HCT116 (cell line): ENCODE results near the gene ST3GAL6. TPM values are rescaled to one million over a fixed set of nuclear protein-coding genes. Genes with fewer than 3 reads are reported as not detected.

ENCODE experiments used
- ATAC-seq: fragments of 200-7000 bp; cut with Tn5 transposase; 2 replicates; pipeline ENCODE4 v1.9.1; 2020; ENCODE audit warnings: mild to moderate bottlenecking, moderate library complexity
- BruUV-seq: library from RNA; stranded (reverse); fragments of 400-500 nt; replicated peaks from 2 replicates; lab custom pipeline; 2021; lab: Mats Ljungman, UMichigan
- CTCF ChIA-PET: fragments of 300-600 bp; sonication (Branson Sonifier 250); formaldehyde crosslinking; loops from one replicate; lab custom pipeline; 2021; ENCODE audit warnings: antibody characterized with exemption; lab: Charles Lee
- POLR2A ChIA-PET: fragments of 300-600, 350-600 bp; sonication (Branson Sonifier 250); formaldehyde crosslinking; loops from one replicate; lab custom pipeline; 2021; ENCODE audit warnings: antibody characterized with exemption; lab: Charles Lee
- RAD21 ChIA-PET, 2 experiments: fragments of 300-600 bp; sonication (Branson Sonifier 250); formaldehyde crosslinking; loops; one replicate each; lab custom pipeline; 2023; ENCODE audit warnings: low total read pairs in 2 of 2; ENCODE audit not compliant: uncharacterized antibody in 2 of 2, unreplicated experiment in 2 of 2, low non-redundant PET in 1 of 2; lab: Charles Lee
- DNase-seq: peaks from one replicate; pipeline ENCODE4 v3.0.0-alpha.2; 2010; ENCODE audit warnings: low read depth, low spot score
- H2AFZ ChIP-seq: fragments of 200-600 bp; shearing (Covaris generic), sonication (generic); 2 replicates; pipeline ENCODE4 v1.6.1; 2017; ENCODE audit warnings: low read depth, mixed run types, mixed read lengths, antibody characterized with exemption, low read length; ENCODE audit not compliant: poor library complexity, severe bottlenecking
- H3K27ac ChIP-seq: 2 replicates; pipeline ENCODE4 v1.5.1; 2012; ENCODE audit warnings: low read depth, low read length
- H3K27me3 ChIP-seq: fragments of 200-600 bp; sonication (generic); 2 replicates; pipeline ENCODE4 v1.6.1; 2016; ENCODE audit warnings: mixed run types, low read length, mixed read lengths; ENCODE audit not compliant: insufficient read depth
- H3K36me3 ChIP-seq, 2 experiments: fragments of 200-500 bp in 1 of 2; fragments of 200-600 bp in 1 of 2; sonication (Bioruptor generic) in 1 of 2; sonication (generic) in 1 of 2; 2 replicates each; pipeline versions ENCODE4 v1.5.1 to v1.6.1; 2014 to 2016; ENCODE audit warnings: low read length in 2 of 2, inconsistent platforms in 1 of 2, mixed read lengths in 1 of 2, mixed run types in 1 of 2; ENCODE audit not compliant: insufficient read depth in 2 of 2, control insufficient read depth in 1 of 2
- H3K4me1 ChIP-seq, 2 experiments: fragments of 200-600 bp in 1 of 2; sonication (generic) in 1 of 2; 2 replicates each; pipeline versions ENCODE4 v1.5.1 to v1.6.1; 2012 to 2017; ENCODE audit warnings: low read length in 2 of 2, inconsistent platforms in 1 of 2, mild to moderate bottlenecking in 1 of 2, mixed read lengths in 1 of 2, mixed run types in 1 of 2, moderate library complexity in 1 of 2; ENCODE audit not compliant: insufficient read depth in 2 of 2, control insufficient read depth in 1 of 2
- H3K4me2 ChIP-seq: fragments of 200-600 bp; sonication (generic); 2 replicates; pipeline ENCODE4 v1.6.1; 2017; ENCODE audit warnings: mixed run types, low read length, mixed read lengths
- H3K4me3 ChIP-seq, 2 experiments: fragments of 200-600 bp in 1 of 2; sonication (generic) in 1 of 2; replicated peaks in 1 of 2; 2 replicates each; pipeline ENCODE4 v1.5.1; 2011 to 2016; ENCODE audit warnings: low read length in 2 of 2, control low read depth in 1 of 2, low read depth in 1 of 2, mild to moderate bottlenecking in 1 of 2, mixed read lengths in 1 of 2, mixed run types in 1 of 2
- H3K79me2 ChIP-seq: fragments of 200-600 bp; sonication (generic); 2 replicates; pipeline ENCODE4 v1.6.1; 2017; ENCODE audit warnings: mild to moderate bottlenecking, mixed run types, low read length, moderate library complexity, mixed read lengths; ENCODE audit not compliant: insufficient read depth
- H3K9ac ChIP-seq: fragments of 200-600 bp; sonication (generic); 2 replicates; pipeline ENCODE4 v1.6.1; 2016; ENCODE audit warnings: low read length, mixed read lengths
- H3K9me2 ChIP-seq: fragments of 200-600 bp; sonication (generic), shearing (Covaris generic); 2 replicates; pipeline ENCODE4 v1.6.1; 2017; ENCODE audit warnings: mixed run types, mild to moderate bottlenecking, moderate library complexity; ENCODE audit not compliant: insufficient read depth
- H3K9me3 ChIP-seq, 2 experiments: fragments of 200-500 bp in 1 of 2; fragments of 200-600 bp in 1 of 2; sonication (Bioruptor generic) in 1 of 2; sonication (generic) in 1 of 2; 2 replicates each; pipeline ENCODE4 v1.6.1; 2014 to 2017; ENCODE audit warnings: low read length in 2 of 2, mixed read lengths in 2 of 2, inconsistent platforms in 1 of 2, low read depth in 1 of 2, mild to moderate bottlenecking in 1 of 2, mixed run types in 1 of 2, moderate library complexity in 1 of 2; ENCODE audit not compliant: control insufficient read depth in 1 of 2, insufficient read depth in 1 of 2
- H4K20me1 ChIP-seq: fragments of 200-600 bp; sonication (generic), shearing (Covaris generic); 2 replicates; pipeline ENCODE4 v1.6.1; 2017; ENCODE audit warnings: mixed run types, mild to moderate bottlenecking, moderate library complexity; ENCODE audit not compliant: insufficient read depth
- CBX3 ChIP-seq: IDR thresholded peaks from 2 replicates; pipeline ENCODE4 v1.6.1; 2012; ENCODE audit warnings: low read depth
- CEBPB ChIP-seq: IDR thresholded peaks from 2 replicates; pipeline ENCODE4 v1.6.1; 2012; ENCODE audit warnings: low read depth
- EGR1 ChIP-seq: IDR thresholded peaks from 2 replicates; pipeline ENCODE4 v1.6.1; 2012; ENCODE audit warnings: low read depth
- ELF1 ChIP-seq: IDR thresholded peaks from 2 replicates; pipeline ENCODE4 v1.6.1; 2012; ENCODE audit warnings: low read depth, borderline replicate concordance
- EZH2 ChIP-seq: fragments of 200-600 bp; sonication (generic); IDR thresholded peaks from 2 replicates; pipeline ENCODE4 v1.6.1; 2017; ENCODE audit warnings: antibody characterized with exemption, mixed run types
- EZH2phosphoT487 ChIP-seq: fragments of 200-600 bp; IDR thresholded peaks from 2 replicates; pipeline ENCODE4 v1.6.1; 2018; ENCODE audit warnings: antibody characterized with exemption, borderline replicate concordance
- FOSL1 ChIP-seq: IDR thresholded peaks from 2 replicates; pipeline ENCODE4 v1.6.1; 2012; ENCODE audit warnings: low read depth
- JUND ChIP-seq: IDR thresholded peaks from 2 replicates; pipeline ENCODE4 v1.6.1; 2012
- POLR2A ChIP-seq: IDR thresholded peaks from 2 replicates; pipeline ENCODE4 v1.7.0; 2011; ENCODE audit warnings: borderline replicate concordance; ENCODE audit not compliant: insufficient read depth, insufficient read length; ENCODE audit errors: extremely low read depth
- RAD21 ChIP-seq: IDR thresholded peaks from 2 replicates; pipeline ENCODE4 v1.6.1; 2012; ENCODE audit warnings: low read depth, mild to moderate bottlenecking
- SP1 ChIP-seq: IDR thresholded peaks from 2 replicates; pipeline ENCODE4 v1.6.1; 2012; ENCODE audit warnings: low read depth
- SRF ChIP-seq: IDR thresholded peaks from 2 replicates; pipeline ENCODE4 v1.6.1; 2012; ENCODE audit warnings: low read depth
- TCF7L2 ChIP-seq: IDR thresholded peaks from 2 replicates; pipeline ENCODE4 v1.7.0; 2011; ENCODE audit warnings: borderline replicate concordance, inconsistent platforms; ENCODE audit not compliant: insufficient read depth, insufficient read length; ENCODE audit errors: extremely low read depth
- ZFX ChIP-seq: fragments of 450-650 bp; IDR thresholded peaks from 2 replicates; pipeline ENCODE4 v1.6.1; 2017
- ZNF274 ChIP-seq: fragments of 200-500 bp; sonication (Bioruptor generic); IDR thresholded peaks from 2 replicates; pipeline ENCODE4 v1.6.1; 2014; ENCODE audit warnings: mild to moderate bottlenecking, low read depth, low read length, inconsistent platforms
- intact Hi-C: fragments of 100-400 bp; cut with micrococcal nuclease; formaldehyde crosslinking; loops from 2 replicates; pipeline ENCODE4 v1.10.0; 2022
- total RNA-seq: library from RNA; stranded (reverse); gene quantifications from one replicate; pipeline ENCODE4 v1.2.1, GENCODE V29; 2021; ENCODE audit not compliant: unreplicated experiment
- TF ChIP-seq, protein P1 (sequence below), 3 experiments: fragments of 200-600 bp in 1 of 3; sonication (generic) in 1 of 3; IDR thresholded peaks in 2 of 3; conservative IDR thresholded peaks in 1 of 3; 2 replicates each; pipeline ENCODE4 v1.5.1; 2012 to 2017; ENCODE audit warnings: low read depth in 2 of 3, low read length in 2 of 3, antibody characterized with exemption in 1 of 3, borderline replicate concordance in 1 of 3, control low read depth in 1 of 3, mild to moderate bottlenecking in 1 of 3, mixed read lengths in 1 of 3, mixed run types in 1 of 3, moderate library complexity in 1 of 3; ENCODE audit not compliant: insufficient read depth in 1 of 3
- TF ChIP-seq, protein P2 (sequence below): IDR thresholded peaks from 2 replicates; pipeline ENCODE4 v1.6.1; 2012; ENCODE audit warnings: low read depth
- TF ChIP-seq, protein P3 (sequence below): IDR thresholded peaks from 2 replicates; pipeline ENCODE4 v1.6.1; 2011; ENCODE audit warnings: mild to moderate bottlenecking, low read length, moderate library complexity; ENCODE audit not compliant: insufficient replicate concordance; ENCODE audit errors: extremely low read depth
- TF ChIP-seq, protein P4 (sequence below): IDR thresholded peaks from 2 replicates; pipeline ENCODE4 v1.6.1; 2012
- TF ChIP-seq, protein P5 (sequence below): IDR thresholded peaks from 2 replicates; pipeline ENCODE4 v1.6.1; 2012

The ST3GAL6 gene
- total RNA-seq, 1 experiment from 2014 or later: 10.6 TPM

DNA sequence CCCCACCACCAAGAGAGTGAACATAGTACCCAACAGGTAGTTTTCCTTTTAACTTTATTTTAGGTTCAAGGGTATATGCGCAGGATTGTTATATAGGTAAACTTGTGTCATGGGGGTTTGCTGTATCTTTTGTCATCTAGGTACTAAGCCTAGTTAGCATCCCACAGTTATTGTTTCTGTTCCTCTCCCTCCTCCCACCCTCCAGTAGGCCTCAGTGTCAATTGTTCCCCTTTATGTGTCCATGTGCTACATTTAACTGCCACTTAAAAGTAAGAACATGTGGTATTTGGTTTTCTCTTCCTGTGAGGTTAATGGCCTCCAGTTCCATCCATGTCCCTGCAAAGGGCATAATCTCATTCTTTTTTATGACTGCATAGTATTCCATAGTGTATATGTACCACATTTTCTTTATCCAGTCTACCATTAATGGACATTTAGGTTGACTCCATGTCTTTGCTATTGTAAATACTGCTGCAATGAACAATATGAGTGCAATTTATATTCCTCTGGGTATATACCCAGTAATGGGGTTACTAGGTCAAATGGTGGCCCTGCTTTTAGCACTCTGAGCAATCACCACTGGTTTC is 66.2 kb downstream of the ST3GAL6 start:
- Histone ChIP-seq H3K36me3 (peaks cover 2 to 32% of the 10 kb centered on the region in 2 experiments; a peak in 3 of 4 replicates), H3K27me3 (no peaks in the 10 kb centered on the region), H3K79me2 (peaks cover 66% of the 10 kb centered on the region), H3K9me3 (no peaks in the 10 kb centered on the region), H3K4me2 (no peak overlapping the region), H3K4me1 (peaks cover 4 to 29% of the 10 kb centered on the region in 2 experiments; a peak in 2 of 4 replicates), H3K27ac (no peak overlapping the region), H3K9me2 (no peaks in the 10 kb centered on the region), H4K20me1 (peaks cover 18% of the 10 kb centered on the region), H3K4me3 (no peak overlapping the region), H2AFZ (no peak overlapping the region), H3K9ac (no peak overlapping the region)
- ChIA-PET POLR2A (interaction anchor here (2.0 kb wide), 1 partner anchor 165 kb away, joined by 8 read pairs; no protein-coding TSS in a partner anchor), RAD21 (no interaction called here), CTCF (no interaction called here)
- intact Hi-C loops: loop anchor here (1.0 to 10.0 kb wide), 2 partner anchors 165 to 275 kb away; no protein-coding TSS in a partner anchor
- TSS peak; percentile 1 for BruUV-seq
- no peak for DNase-seq
- ATAC-seq: peak; percentile 46
- TF ChIP-seq CBX3 (peak; percentile 68), ZNF274 (no peak), POLR2A (no peak), ELF1 (no peak), TCF7L2 (no peak), EGR1 (peak; percentile 29), EZH2 (no peak), EZH2phosphoT487 (no peak), CEBPB (no peak), SRF (0 out of 2 replicates have a peak, but pooled peaks have one; percentile 10), FOSL1 (peak; percentile 26; the same call in 1 of the 2 replicates), JUND (peak; percentile 16; the same call in 1 of the 2 replicates), RAD21 (peak; percentile 8; the same call in 1 of the 2 replicates), SP1 (peak; percentile 15; the same call in 1 of the 2 replicates), ZFX (no peak)
- TF ChIP-seq, protein P1, sequence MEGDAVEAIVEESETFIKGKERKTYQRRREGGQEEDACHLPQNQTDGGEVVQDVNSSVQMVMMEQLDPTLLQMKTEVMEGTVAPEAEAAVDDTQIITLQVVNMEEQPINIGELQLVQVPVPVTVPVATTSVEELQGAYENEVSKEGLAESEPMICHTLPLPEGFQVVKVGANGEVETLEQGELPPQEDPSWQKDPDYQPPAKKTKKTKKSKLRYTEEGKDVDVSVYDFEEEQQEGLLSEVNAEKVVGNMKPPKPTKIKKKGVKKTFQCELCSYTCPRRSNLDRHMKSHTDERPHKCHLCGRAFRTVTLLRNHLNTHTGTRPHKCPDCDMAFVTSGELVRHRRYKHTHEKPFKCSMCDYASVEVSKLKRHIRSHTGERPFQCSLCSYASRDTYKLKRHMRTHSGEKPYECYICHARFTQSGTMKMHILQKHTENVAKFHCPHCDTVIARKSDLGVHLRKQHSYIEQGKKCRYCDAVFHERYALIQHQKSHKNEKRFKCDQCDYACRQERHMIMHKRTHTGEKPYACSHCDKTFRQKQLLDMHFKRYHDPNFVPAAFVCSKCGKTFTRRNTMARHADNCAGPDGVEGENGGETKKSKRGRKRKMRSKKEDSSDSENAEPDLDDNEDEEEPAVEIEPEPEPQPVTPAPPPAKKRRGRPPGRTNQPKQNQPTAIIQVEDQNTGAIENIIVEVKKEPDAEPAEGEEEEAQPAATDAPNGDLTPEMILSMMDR (IDR thresholded peaks at IDR 0.05 in 2 of 3, conservative IDR thresholded peaks at IDR 0.05 in 1 of 3; ENCODE audit: borderline replicate concordance in 1 of 3, insufficient read depth in 1 of 3, low read depth in 2 of 3, low read length in 2 of 3): no peak
- TF ChIP-seq, protein P2, sequence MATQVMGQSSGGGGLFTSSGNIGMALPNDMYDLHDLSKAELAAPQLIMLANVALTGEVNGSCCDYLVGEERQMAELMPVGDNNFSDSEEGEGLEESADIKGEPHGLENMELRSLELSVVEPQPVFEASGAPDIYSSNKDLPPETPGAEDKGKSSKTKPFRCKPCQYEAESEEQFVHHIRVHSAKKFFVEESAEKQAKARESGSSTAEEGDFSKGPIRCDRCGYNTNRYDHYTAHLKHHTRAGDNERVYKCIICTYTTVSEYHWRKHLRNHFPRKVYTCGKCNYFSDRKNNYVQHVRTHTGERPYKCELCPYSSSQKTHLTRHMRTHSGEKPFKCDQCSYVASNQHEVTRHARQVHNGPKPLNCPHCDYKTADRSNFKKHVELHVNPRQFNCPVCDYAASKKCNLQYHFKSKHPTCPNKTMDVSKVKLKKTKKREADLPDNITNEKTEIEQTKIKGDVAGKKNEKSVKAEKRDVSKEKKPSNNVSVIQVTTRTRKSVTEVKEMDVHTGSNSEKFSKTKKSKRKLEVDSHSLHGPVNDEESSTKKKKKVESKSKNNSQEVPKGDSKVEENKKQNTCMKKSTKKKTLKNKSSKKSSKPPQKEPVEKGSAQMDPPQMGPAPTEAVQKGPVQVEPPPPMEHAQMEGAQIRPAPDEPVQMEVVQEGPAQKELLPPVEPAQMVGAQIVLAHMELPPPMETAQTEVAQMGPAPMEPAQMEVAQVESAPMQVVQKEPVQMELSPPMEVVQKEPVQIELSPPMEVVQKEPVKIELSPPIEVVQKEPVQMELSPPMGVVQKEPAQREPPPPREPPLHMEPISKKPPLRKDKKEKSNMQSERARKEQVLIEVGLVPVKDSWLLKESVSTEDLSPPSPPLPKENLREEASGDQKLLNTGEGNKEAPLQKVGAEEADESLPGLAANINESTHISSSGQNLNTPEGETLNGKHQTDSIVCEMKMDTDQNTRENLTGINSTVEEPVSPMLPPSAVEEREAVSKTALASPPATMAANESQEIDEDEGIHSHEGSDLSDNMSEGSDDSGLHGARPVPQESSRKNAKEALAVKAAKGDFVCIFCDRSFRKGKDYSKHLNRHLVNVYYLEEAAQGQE: no peak
- TF ChIP-seq, protein P3, sequence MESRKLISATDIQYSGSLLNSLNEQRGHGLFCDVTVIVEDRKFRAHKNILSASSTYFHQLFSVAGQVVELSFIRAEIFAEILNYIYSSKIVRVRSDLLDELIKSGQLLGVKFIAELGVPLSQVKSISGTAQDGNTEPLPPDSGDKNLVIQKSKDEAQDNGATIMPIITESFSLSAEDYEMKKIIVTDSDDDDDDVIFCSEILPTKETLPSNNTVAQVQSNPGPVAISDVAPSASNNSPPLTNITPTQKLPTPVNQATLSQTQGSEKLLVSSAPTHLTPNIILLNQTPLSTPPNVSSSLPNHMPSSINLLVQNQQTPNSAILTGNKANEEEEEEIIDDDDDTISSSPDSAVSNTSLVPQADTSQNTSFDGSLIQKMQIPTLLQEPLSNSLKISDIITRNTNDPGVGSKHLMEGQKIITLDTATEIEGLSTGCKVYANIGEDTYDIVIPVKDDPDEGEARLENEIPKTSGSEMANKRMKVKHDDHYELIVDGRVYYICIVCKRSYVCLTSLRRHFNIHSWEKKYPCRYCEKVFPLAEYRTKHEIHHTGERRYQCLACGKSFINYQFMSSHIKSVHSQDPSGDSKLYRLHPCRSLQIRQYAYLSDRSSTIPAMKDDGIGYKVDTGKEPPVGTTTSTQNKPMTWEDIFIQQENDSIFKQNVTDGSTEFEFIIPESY: peak; percentile 72
- TF ChIP-seq, protein P4, sequence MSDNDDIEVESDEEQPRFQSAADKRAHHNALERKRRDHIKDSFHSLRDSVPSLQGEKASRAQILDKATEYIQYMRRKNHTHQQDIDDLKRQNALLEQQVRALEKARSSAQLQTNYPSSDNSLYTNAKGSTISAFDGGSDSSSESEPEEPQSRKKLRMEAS: peak; percentile 41; the same call in 1 of the 2 replicates
- TF ChIP-seq, protein P5, sequence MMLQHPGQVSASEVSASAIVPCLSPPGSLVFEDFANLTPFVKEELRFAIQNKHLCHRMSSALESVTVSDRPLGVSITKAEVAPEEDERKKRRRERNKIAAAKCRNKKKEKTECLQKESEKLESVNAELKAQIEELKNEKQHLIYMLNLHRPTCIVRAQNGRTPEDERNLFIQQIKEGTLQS: no peak
